HEK293 (cell line): ENCODE measurements around the gene TOR2A.

Experiments used
- GLI4 ChIP-seq: fragments of 450-650 bp; formaldehyde crosslinking; IDR thresholded peaks from 2 replicates; pipeline ENCODE4 v1.5.1; 2016; ENCODE audit warnings: missing biosample characterization, missing genetic modification characterization
- GLIS1 ChIP-seq: fragments of 450-650 bp; formaldehyde crosslinking; IDR thresholded peaks from 2 replicates; pipeline ENCODE4 v1.5.1; 2016; ENCODE audit warnings: missing biosample characterization, missing genetic modification characterization
- KLF17 ChIP-seq: fragments of 450-650 bp; formaldehyde crosslinking; IDR thresholded peaks from 2 replicates; pipeline ENCODE4 v1.5.1; 2016; ENCODE audit warnings: missing biosample characterization, missing genetic modification characterization
- SP2 ChIP-seq: fragments of 450-650 bp; formaldehyde crosslinking; IDR thresholded peaks from 2 replicates; pipeline ENCODE4 v1.5.1; 2016; ENCODE audit warnings: missing biosample characterization, missing genetic modification characterization
- ZEB2 ChIP-seq: fragments of 450-650 bp; formaldehyde crosslinking; IDR thresholded peaks from 2 replicates; pipeline ENCODE4 v1.5.1; 2016; ENCODE audit warnings: missing biosample characterization, missing genetic modification characterization
- ZNF138 ChIP-seq: fragments of 450-650 bp; formaldehyde crosslinking; IDR thresholded peaks from 2 replicates; pipeline ENCODE4 v1.5.1; 2016; ENCODE audit warnings: missing biosample characterization, missing genetic modification characterization, borderline replicate concordance
- ZNF140 ChIP-seq: fragments of 450-650 bp; formaldehyde crosslinking; IDR thresholded peaks from 2 replicates; pipeline ENCODE4 v1.5.1; 2016; ENCODE audit warnings: missing biosample characterization, missing genetic modification characterization
- ZNF174 ChIP-seq: fragments of 450-650 bp; formaldehyde crosslinking; IDR thresholded peaks from 2 replicates; pipeline ENCODE4 v1.5.0; 2017; ENCODE audit warnings: missing biosample characterization, mild to moderate bottlenecking, missing genetic modification characterization
- ZNF214 ChIP-seq: fragments of 450-650 bp; formaldehyde crosslinking; IDR thresholded peaks from 2 replicates; pipeline ENCODE4 v1.5.1; 2017; ENCODE audit warnings: missing biosample characterization, mild to moderate bottlenecking, missing genetic modification characterization, borderline replicate concordance
- ZNF223 ChIP-seq: fragments of 450-650 bp; formaldehyde crosslinking; IDR thresholded peaks from 2 replicates; pipeline ENCODE4 v1.5.1; 2016; ENCODE audit warnings: missing biosample characterization, missing genetic modification characterization
- ZNF341 ChIP-seq: fragments of 450-650 bp; formaldehyde crosslinking; IDR thresholded peaks from 2 replicates; pipeline ENCODE4; 2016; ENCODE audit warnings: low read depth, missing biosample characterization, missing genetic modification characterization
- ZNF37A ChIP-seq: fragments of 450-650 bp; IDR thresholded peaks from 2 replicates; pipeline ENCODE4 v1.5.1; 2018; ENCODE audit warnings: missing biosample characterization, missing genetic modification characterization
- ZNF473 ChIP-seq: fragments of 450-650 bp; formaldehyde crosslinking; IDR thresholded peaks from 2 replicates; pipeline ENCODE4 v1.5.1; 2017; ENCODE audit warnings: missing biosample characterization, missing genetic modification characterization
- ZNF549 ChIP-seq: fragments of 450-650 bp; IDR thresholded peaks from 2 replicates; pipeline ENCODE4 v1.5.1; 2018; ENCODE audit warnings: missing biosample characterization, missing genetic modification characterization, mild to moderate bottlenecking, inconsistent platforms, moderate library complexity
- ZNF621 ChIP-seq: fragments of 450-650 bp; formaldehyde crosslinking; IDR thresholded peaks from 2 replicates; pipeline ENCODE4 v1.5.1; 2017; ENCODE audit warnings: missing biosample characterization, missing genetic modification characterization
- ZNF623 ChIP-seq: fragments of 450-650 bp; formaldehyde crosslinking; IDR thresholded peaks from 2 replicates; pipeline ENCODE4 v1.5.1; 2016; ENCODE audit warnings: missing biosample characterization, missing genetic modification characterization
- ZNF626 ChIP-seq: fragments of 450-650 bp; sonication (Bioruptor Pico); formaldehyde crosslinking; IDR thresholded peaks from 2 replicates; pipeline ENCODE4 v1.5.1; 2018; ENCODE audit warnings: missing biosample characterization, missing genetic modification characterization, inconsistent platforms
- ZNF660 ChIP-seq: fragments of 450-650 bp; IDR thresholded peaks from 2 replicates; pipeline ENCODE4 v1.5.1; 2018; ENCODE audit warnings: missing biosample characterization, mild to moderate bottlenecking, missing genetic modification characterization
- ZNF701 ChIP-seq: fragments of 450-650 bp; formaldehyde crosslinking; IDR thresholded peaks from 2 replicates; pipeline ENCODE4 v1.5.1; 2016; ENCODE audit warnings: missing biosample characterization, missing genetic modification characterization
- ZNF843 ChIP-seq: fragments of 450-650 bp; formaldehyde crosslinking; IDR thresholded peaks from 2 replicates; pipeline ENCODE4 v1.5.1; 2016; ENCODE audit warnings: missing biosample characterization, missing genetic modification characterization
- ZXDB ChIP-seq: fragments of 450-650 bp; formaldehyde crosslinking; IDR thresholded peaks from 2 replicates; pipeline ENCODE4 v1.5.1; 2016; ENCODE audit warnings: missing biosample characterization, missing genetic modification characterization
- TF ChIP-seq, protein P1 (sequence below): fragments of 450-650 bp; formaldehyde crosslinking; IDR thresholded peaks from 2 replicates; pipeline ENCODE4 v1.5.1; 2017; ENCODE audit warnings: missing biosample characterization, missing genetic modification characterization
- TF ChIP-seq, protein P2 (sequence below): fragments of 450-650 bp; formaldehyde crosslinking; IDR thresholded peaks from 2 replicates; pipeline ENCODE4 v1.5.1; 2016; ENCODE audit warnings: missing biosample characterization, missing genetic modification characterization
- TF ChIP-seq, protein P3 (sequence below): fragments of 450-650 bp; formaldehyde crosslinking; IDR thresholded peaks from 2 replicates; pipeline ENCODE4 v1.5.1; 2016; ENCODE audit warnings: missing biosample characterization, missing genetic modification characterization
- TF ChIP-seq, protein P4 (sequence below): sonication (generic); formaldehyde crosslinking; IDR thresholded peaks from 2 replicates; pipeline ENCODE4 v1.8.1; 2022; ENCODE audit warnings: mild to moderate bottlenecking, moderate library complexity, missing genetic modification reagents
- TF ChIP-seq, protein P5 (sequence below): fragments of 450-650 bp; formaldehyde crosslinking; IDR thresholded peaks from 2 replicates; pipeline ENCODE4 v1.5.1; 2016; ENCODE audit warnings: missing biosample characterization, missing genetic modification characterization
- TF ChIP-seq, protein P6 (sequence below): fragments of 450-650 bp; formaldehyde crosslinking; IDR thresholded peaks from 2 replicates; pipeline ENCODE4 v1.5.1; 2016; ENCODE audit warnings: missing biosample characterization, missing genetic modification characterization, low read depth
- TF ChIP-seq, protein P7 (sequence below): fragments of 450-650 bp; formaldehyde crosslinking; IDR thresholded peaks from 2 replicates; pipeline ENCODE4 v1.5.1; 2016; ENCODE audit warnings: missing biosample characterization, missing genetic modification characterization

Gene TOR2A

GRCh38 chr9:127770905-127771569 lies 35.9 kb upstream of the TOR2A start (continued):
- TF ChIP-seq ZNF223, result no peak
- no peak for TF ChIP-seq ZNF37A (tag by site-specific recombination)
- TF ChIP-seq ZNF660 (tag by site-specific recombination), result no peak
- TF ChIP-seq ZNF623, result no peak
- TF ChIP-seq ZNF138 (tag by site-specific recombination), result no peak
- TF ChIP-seq ZNF214 (tag by site-specific recombination), result no peak
- no peak for TF ChIP-seq ZNF174 (tag by site-specific recombination)
- no peak for TF ChIP-seq ZNF621
- TF ChIP-seq, protein P1, sequence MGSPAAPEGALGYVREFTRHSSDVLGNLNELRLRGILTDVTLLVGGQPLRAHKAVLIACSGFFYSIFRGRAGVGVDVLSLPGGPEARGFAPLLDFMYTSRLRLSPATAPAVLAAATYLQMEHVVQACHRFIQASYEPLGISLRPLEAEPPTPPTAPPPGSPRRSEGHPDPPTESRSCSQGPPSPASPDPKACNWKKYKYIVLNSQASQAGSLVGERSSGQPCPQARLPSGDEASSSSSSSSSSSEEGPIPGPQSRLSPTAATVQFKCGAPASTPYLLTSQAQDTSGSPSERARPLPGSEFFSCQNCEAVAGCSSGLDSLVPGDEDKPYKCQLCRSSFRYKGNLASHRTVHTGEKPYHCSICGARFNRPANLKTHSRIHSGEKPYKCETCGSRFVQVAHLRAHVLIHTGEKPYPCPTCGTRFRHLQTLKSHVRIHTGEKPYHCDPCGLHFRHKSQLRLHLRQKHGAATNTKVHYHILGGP, result no peak
- no peak for TF ChIP-seq ZXDB
- TF ChIP-seq, protein P2, sequence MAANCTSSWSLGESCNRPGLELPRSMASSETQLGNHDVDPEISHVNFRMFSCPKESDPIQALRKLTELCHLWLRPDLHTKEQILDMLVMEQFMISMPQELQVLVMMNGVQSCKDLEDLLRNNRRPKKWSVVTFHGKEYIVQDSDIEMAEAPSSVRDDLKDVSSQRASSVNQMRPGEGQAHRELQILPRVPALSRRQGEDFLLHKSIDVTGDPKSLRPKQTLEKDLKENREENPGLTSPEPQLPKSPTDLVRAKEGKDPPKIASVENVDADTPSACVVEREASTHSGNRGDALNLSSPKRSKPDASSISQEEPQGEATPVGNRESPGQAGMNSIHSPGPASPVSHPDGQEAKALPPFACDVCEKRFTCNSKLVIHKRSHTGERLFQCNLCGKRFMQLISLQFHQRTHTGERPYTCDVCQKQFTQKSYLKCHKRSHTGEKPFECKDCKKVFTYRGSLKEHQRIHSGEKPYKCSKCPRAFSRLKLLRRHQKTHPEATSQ, result no peak
- TF ChIP-seq ZNF626 (tag by site-specific recombination), result no peak
- TF ChIP-seq, protein P3, sequence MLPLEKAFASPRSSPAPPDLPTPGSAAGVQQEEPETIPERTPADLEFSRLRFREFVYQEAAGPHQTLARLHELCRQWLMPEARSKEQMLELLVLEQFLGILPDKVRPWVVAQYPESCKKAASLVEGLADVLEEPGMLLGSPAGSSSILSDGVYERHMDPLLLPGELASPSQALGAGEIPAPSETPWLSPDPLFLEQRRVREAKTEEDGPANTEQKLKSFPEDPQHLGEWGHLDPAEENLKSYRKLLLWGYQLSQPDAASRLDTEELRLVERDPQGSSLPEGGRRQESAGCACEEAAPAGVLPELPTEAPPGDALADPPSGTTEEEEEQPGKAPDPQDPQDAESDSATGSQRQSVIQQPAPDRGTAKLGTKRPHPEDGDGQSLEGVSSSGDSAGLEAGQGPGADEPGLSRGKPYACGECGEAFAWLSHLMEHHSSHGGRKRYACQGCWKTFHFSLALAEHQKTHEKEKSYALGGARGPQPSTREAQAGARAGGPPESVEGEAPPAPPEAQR (tag by site-specific recombination), result no peak
- TF ChIP-seq ZNF701, result no peak
- no peak for TF ChIP-seq KLF17 (tag by site-specific recombination)
- no peak for TF ChIP-seq ZNF140 (tag by site-specific recombination)
- TF ChIP-seq ZNF473 (tag by site-specific recombination), result no peak
- no peak for TF ChIP-seq ZNF843
- no peak for TF ChIP-seq GLI4 (tag by site-specific recombination)
- TF ChIP-seq, protein P4, sequence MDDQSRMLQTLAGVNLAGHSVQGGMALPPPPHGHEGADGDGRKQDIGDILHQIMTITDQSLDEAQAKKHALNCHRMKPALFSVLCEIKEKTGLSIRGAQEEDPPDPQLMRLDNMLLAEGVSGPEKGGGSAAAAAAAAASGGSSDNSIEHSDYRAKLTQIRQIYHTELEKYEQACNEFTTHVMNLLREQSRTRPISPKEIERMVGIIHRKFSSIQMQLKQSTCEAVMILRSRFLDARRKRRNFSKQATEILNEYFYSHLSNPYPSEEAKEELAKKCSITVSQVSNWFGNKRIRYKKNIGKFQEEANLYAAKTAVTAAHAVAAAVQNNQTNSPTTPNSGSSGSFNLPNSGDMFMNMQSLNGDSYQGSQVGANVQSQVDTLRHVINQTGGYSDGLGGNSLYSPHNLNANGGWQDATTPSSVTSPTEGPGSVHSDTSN, result peak; percentile 86; the same call in 1 of the 2 replicates
- TF ChIP-seq, protein P5, sequence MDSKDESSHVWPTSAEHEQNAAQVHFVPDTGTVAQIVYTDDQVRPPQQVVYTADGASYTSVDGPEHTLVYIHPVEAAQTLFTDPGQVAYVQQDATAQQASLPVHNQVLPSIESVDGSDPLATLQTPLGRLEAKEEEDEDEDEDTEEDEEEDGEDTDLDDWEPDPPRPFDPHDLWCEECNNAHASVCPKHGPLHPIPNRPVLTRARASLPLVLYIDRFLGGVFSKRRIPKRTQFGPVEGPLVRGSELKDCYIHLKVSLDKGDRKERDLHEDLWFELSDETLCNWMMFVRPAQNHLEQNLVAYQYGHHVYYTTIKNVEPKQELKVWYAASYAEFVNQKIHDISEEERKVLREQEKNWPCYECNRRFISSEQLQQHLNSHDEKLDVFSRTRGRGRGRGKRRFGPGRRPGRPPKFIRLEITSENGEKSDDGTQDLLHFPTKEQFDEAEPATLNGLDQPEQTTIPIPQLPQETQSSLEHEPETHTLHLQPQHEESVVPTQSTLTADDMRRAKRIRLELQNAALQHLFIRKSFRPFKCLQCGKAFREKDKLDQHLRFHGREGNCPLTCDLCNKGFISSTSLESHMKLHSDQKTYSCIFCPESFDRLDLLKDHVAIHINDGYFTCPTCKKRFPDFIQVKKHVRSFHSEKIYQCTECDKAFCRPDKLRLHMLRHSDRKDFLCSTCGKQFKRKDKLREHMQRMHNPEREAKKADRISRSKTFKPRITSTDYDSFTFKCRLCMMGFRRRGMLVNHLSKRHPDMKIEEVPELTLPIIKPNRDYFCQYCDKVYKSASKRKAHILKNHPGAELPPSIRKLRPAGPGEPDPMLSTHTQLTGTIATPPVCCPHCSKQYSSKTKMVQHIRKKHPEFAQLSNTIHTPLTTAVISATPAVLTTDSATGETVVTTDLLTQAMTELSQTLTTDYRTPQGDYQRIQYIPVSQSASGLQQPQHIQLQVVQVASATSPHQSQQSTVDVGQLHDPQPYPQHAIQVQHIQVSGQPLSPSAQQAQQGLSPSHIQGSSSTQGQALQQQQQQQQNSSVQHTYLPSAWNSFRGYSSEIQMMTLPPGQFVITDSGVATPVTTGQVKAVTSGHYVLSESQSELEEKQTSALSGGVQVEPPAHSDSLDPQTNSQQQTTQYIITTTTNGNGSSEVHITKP (tag by site-specific recombination), result peak; percentile 78
- TF ChIP-seq, protein P6, sequence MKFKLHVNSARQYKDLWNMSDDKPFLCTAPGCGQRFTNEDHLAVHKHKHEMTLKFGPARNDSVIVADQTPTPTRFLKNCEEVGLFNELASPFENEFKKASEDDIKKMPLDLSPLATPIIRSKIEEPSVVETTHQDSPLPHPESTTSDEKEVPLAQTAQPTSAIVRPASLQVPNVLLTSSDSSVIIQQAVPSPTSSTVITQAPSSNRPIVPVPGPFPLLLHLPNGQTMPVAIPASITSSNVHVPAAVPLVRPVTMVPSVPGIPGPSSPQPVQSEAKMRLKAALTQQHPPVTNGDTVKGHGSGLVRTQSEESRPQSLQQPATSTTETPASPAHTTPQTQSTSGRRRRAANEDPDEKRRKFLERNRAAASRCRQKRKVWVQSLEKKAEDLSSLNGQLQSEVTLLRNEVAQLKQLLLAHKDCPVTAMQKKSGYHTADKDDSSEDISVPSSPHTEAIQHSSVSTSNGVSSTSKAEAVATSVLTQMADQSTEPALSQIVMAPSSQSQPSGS, result no peak
- TF ChIP-seq, protein P7, sequence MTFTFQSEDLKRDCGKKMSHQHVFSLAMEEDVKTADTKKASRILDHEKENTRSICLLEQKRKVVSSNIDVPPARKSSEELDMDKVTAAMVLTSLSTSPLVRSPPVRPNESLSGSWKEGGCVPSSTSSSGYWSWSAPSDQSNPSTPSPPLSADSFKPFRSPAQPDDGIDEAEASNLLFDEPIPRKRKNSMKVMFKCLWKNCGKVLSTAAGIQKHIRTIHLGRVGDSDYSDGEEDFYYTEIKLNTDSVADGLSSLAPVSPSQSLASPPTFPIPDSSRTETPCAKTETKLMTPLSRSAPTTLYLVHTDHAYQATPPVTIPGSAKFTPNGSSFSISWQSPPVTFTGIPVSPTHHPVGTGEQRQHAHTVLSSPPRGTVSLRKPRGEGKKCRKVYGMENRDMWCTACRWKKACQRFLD (tag by site-specific recombination), result no peak
- TF ChIP-seq ZNF341 (tag by site-specific recombination), result no peak
- TF ChIP-seq GLIS1 (tag by site-specific recombination), result peak; percentile 58
- no peak for TF ChIP-seq ZNF549 (tag by site-specific recombination)
- peak; percentile 73; the same call in 1 of the 2 replicates for TF ChIP-seq ZEB2 (tag by site-specific recombination)
- peak; percentile 95 for TF ChIP-seq SP2
